KMS-11 (cell line): Measurements from ENCODE around the gene NDUFAB1.
"Not testable (repeated sequence)": the region's sequence is repeated elsewhere in the genome, so short reads cannot be mapped to it uniquely, and the experiment has no call there.

ENCODE experiments used
- H2AFZ ChIP-seq: fragments of 200-600 bp; sonication (generic); 2 replicates; pipeline ENCODE4 v1.6.1; 2016; ENCODE audit warnings: antibody characterized with exemption, mixed run types, low read depth
- H3K27ac ChIP-seq: fragments of 200-600 bp; sonication (generic); 2 replicates; pipeline ENCODE4 v1.6.1; 2016; ENCODE audit warnings: mild to moderate bottlenecking, mixed run types
- H3K27me3 ChIP-seq: fragments of 200-600 bp; sonication (generic); 2 replicates; pipeline ENCODE4 v1.6.1; 2017; ENCODE audit warnings: mild to moderate bottlenecking, low read depth, mixed run types, moderate library complexity; ENCODE audit not compliant: insufficient read depth
- H3K36me3 ChIP-seq: fragments of 200-600 bp; sonication (generic); 2 replicates; pipeline ENCODE4 v1.6.1; 2017; ENCODE audit warnings: mild to moderate bottlenecking, mixed run types; ENCODE audit not compliant: insufficient read depth
- H3K4me1 ChIP-seq: fragments of 200-600 bp; sonication (generic); 2 replicates; pipeline ENCODE4 v1.6.1; 2016; ENCODE audit warnings: mild to moderate bottlenecking, low read depth, mixed run types; ENCODE audit not compliant: poor library complexity, severe bottlenecking
- H3K4me2 ChIP-seq: fragments of 200-600 bp; sonication (generic); 2 replicates; pipeline ENCODE4 v1.7.0; 2016; ENCODE audit warnings: mild to moderate bottlenecking, mixed run types
- H3K4me3 ChIP-seq: fragments of 200-600 bp; sonication (generic); IDR thresholded peaks from 2 replicates; pipeline ENCODE4 v1.6.1; 2017; ENCODE audit warnings: low read depth, low read length, mixed read lengths; ENCODE audit not compliant: insufficient read depth
- H3K79me2 ChIP-seq: fragments of 200-600 bp; sonication (generic); 2 replicates; pipeline ENCODE4 v1.6.1; 2016; ENCODE audit warnings: low read depth, mixed run types; ENCODE audit not compliant: insufficient read depth
- H3K9ac ChIP-seq: fragments of 200-600 bp; sonication (generic); 2 replicates; pipeline ENCODE4 v1.6.1; 2016; ENCODE audit warnings: mild to moderate bottlenecking, mixed run types
- H4K20me1 ChIP-seq: fragments of 200-600 bp; sonication (generic); 2 replicates; pipeline ENCODE4 v1.6.1; 2016; ENCODE audit warnings: mild to moderate bottlenecking, mixed run types; ENCODE audit not compliant: insufficient read depth
- TF ChIP-seq, protein P1 (sequence below): fragments of 200-600 bp; sonication (generic); conservative IDR thresholded peaks from 2 replicates; pipeline ENCODE4 v1.6.1; 2017; ENCODE audit warnings: low read depth, mild to moderate bottlenecking, antibody characterized with exemption, low read length, moderate library complexity, mixed read lengths

The NDUFAB1 gene

GRCh38 chr16:23615805-23616204 is 19.7 kb upstream of the NDUFAB1 start:
- H3K36me3 ChIP-seq: peaks cover 4% of the 10 kb centered on the region; the same call in 1 of the 2 replicates

DNA sequence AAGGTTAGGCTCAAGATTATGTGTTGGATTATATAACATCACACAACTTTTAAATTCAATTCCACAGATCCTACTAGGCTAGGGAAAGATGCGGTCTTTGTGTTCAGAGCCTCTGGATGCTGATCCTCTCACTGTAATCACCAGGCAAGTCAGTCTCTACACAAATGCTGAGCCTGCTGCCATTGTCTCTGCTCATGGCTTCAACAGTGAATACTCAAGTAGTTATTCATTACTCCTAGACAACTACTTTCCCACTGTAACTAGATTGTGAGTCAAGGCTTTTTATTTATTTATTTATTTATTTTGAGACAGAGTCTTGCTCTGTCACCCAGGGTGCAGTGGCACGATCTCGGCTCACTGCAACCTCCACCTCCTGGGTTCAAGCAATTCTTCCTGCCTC is 15.8 kb upstream of the NDUFAB1 start:
- Histone ChIP-seq H3K4me2 (no peak overlapping the region), H2AFZ (no peak overlapping the region), H3K36me3 (no peaks in the 10 kb centered on the region), H3K4me3 (no peak overlapping the region), H3K79me2 (no peaks in the 10 kb centered on the region), H3K27me3 (no peaks in the 10 kb centered on the region), H3K4me1 (no peaks in the 10 kb centered on the region), H3K27ac (no peak overlapping the region), H3K9ac (no peak overlapping the region), H4K20me1 (no peaks in the 10 kb centered on the region)
- TF ChIP-seq, protein P1, sequence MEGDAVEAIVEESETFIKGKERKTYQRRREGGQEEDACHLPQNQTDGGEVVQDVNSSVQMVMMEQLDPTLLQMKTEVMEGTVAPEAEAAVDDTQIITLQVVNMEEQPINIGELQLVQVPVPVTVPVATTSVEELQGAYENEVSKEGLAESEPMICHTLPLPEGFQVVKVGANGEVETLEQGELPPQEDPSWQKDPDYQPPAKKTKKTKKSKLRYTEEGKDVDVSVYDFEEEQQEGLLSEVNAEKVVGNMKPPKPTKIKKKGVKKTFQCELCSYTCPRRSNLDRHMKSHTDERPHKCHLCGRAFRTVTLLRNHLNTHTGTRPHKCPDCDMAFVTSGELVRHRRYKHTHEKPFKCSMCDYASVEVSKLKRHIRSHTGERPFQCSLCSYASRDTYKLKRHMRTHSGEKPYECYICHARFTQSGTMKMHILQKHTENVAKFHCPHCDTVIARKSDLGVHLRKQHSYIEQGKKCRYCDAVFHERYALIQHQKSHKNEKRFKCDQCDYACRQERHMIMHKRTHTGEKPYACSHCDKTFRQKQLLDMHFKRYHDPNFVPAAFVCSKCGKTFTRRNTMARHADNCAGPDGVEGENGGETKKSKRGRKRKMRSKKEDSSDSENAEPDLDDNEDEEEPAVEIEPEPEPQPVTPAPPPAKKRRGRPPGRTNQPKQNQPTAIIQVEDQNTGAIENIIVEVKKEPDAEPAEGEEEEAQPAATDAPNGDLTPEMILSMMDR: no peak

More at GRCh38 chr16:23615805-23616204, 19.7 kb upstream of the NDUFAB1 start:
- Histone ChIP-seq H2AFZ (no peak overlapping the region), H3K27ac (no peak overlapping the region), H3K9ac (no peak overlapping the region), H3K4me3 (no peak overlapping the region), H4K20me1 (no peaks in the 10 kb centered on the region), H3K4me2 (no peak overlapping the region), H3K27me3 (no peaks in the 10 kb centered on the region), H3K4me1 (no peaks in the 10 kb centered on the region), H3K79me2 (no peaks in the 10 kb centered on the region)
- TF ChIP-seq, protein P1: no peak

GRCh38 chr16:23610905-23611304 is 14.8 kb upstream of the NDUFAB1 start:
- not testable (repeated sequence) for H3K27me3 ChIP-seq, H3K27ac ChIP-seq, H3K36me3 ChIP-seq, H3K79me2 ChIP-seq, H3K9ac ChIP-seq, H3K4me1 ChIP-seq, H2AFZ ChIP-seq, H4K20me1 ChIP-seq, H3K4me3 ChIP-seq, H3K4me2 ChIP-seq

DNA sequence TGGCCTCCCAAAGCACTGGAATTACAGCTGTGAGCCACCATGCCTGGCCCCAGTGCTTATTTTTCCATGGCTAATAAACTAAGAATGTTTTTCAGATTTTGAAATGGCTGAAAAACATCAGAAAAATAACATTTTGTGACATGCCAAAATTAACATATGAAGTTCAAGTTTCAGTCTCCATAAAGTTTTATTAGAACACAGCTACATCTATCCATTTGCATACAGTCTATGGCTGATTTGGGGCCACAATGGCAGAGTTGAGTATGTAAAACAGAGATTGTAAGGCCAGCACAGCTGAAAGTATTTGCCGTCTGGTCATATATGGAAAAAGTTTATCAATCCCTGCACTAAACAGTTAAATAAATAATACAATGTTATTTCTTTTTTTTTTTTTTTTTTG is 13.8 kb upstream of the NDUFAB1 start:
- no peaks in the 10 kb centered on the region for H3K4me1 ChIP-seq
- TF ChIP-seq, protein P1: no peak
- no peak overlapping the region for H2AFZ ChIP-seq
- no peaks in the 10 kb centered on the region for H3K79me2 ChIP-seq
- no peaks in the 10 kb centered on the region for H3K27me3 ChIP-seq
- H3K9ac ChIP-seq: no peak overlapping the region
- no peaks in the 10 kb centered on the region for H3K36me3 ChIP-seq
- no peaks in the 10 kb centered on the region for H4K20me1 ChIP-seq
- H3K4me3 ChIP-seq: no peak overlapping the region
- no peak overlapping the region for H3K27ac ChIP-seq
- no peak overlapping the region for H3K4me2 ChIP-seq

- Histone ChIP-seq H3K79me2 (no peaks in the 10 kb centered on the region), H3K4me3 (no peak overlapping the region), H3K9ac (no peak overlapping the region), H2AFZ (no peak overlapping the region), H3K27me3 (no peaks in the 10 kb centered on the region), H3K4me2 (no peak overlapping the region), H3K4me1 (no peaks in the 10 kb centered on the region), H3K27ac (no peak overlapping the region), H4K20me1 (no peaks in the 10 kb centered on the region), H3K36me3 (no peaks in the 10 kb centered on the region)
- TF ChIP-seq, protein P1: no peak
Measured at GRCh38 chr16:23608194-23608593, 12.1 kb upstream of the NDUFAB1 start.
